GM21825 (cell line): Measurements from ENCODE around the gene CREB5.

ENCODE experiments used
- ATAC-seq: cut with Tn5 transposase; IDR thresholded peaks from one replicate; pipeline ENCODE4 v1.9.1; 2021; ENCODE audit warnings: mild to moderate bottlenecking, moderate library complexity; ENCODE audit not compliant: unreplicated experiment

The CREB5 gene

DNA sequence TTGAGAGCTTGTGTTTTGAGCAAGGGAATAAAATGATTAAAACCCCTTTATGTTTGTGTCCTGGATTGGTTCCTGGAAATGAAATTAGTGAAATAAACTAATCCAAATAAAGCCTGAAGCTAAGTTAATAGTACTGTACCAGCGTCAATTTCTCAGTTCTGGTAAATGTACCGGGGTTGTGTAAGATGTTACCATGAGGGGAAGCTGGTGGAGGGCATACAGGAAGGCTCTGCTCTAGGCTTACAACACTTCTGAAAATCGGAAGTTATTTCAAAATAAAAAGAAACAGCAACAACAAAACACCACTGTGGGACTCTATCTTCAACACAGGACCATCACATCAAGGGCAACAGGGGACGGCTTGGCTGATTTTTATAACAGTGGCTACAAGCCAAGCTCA, 257.0 kb downstream of the CREB5 start:
- no peak for ATAC-seq

DNA sequence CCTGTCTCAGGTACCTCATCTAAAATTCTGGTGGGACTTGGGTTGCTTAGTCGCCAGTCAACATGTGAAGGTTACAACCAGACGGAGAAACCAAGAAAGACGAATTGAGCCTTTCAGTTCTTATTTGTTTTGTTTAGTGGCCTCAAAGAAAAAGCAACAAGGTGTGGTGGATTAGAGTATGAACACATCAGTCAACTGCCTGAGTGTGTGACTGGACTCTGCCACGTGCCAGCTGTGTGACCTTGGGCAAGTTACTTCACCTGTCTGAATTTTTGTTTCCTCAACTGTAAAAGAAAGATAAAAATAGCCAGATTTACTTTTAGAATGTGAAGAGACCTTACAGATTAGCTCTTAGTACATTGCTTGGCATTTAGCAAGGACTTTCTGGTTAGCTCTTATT, 259.2 kb downstream of the CREB5 start:
- no peak for ATAC-seq

DNA sequence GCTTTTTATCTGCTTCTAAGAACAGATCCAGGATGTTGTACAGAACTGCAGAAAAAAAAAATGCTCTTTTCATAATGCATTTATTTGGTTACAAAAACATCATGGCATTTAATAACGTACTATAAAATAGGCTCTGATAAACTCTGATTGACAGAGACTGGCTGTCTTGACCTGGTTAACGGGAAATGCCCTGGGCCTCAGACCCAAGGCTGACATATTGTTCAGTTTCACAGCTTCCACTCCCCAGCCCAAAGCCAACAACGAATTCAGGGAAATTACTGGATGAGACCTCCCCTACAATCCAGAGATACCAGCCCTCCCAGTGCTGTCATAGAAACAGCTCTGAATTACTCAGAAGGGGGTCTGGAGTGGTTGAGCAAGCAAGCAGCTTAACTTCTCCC, 260.1 kb downstream of the CREB5 start:
- no peak for ATAC-seq

DNA sequence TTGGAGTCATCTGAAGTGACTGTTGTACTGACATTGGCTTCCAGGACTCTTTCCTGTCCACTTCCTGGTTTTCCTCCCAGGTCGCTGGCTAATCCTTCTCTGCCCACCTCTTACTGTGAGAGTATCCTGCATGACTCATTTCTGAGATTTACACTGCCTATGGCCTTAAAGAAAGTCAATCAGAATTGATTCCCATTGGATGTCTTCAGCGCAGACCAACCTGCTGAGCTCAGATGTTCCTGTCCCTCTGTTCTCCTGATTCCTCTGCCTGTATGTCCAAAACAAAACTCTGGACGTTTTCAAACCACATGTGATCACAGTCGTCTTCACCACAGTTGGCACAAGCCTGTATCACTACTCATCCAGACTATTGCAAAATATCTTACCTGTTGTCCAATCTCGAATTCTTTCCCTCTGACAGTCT, 262.1 kb downstream of the CREB5 start:
- no peak for ATAC-seq

DNA sequence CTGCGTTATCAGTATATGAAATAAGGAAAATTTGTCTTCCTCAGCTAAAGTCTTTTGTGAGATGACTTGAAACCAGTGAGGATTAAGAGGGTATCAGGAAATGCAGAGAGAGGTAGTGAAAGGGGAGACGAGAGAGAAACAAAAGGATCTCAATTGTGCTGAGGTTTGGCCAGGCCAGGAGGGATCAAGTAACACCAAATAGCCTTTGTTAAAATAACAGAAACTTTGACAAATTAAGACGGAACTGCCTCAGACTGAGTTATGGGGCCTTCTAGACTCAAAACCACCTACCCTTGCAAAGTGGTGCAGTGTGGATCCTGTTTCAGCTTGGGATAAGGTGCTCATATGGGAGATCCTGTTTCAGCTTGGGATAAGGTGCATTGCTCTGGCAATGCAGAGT, 263.1 kb downstream of the CREB5 start:
- no peak for ATAC-seq

DNA sequence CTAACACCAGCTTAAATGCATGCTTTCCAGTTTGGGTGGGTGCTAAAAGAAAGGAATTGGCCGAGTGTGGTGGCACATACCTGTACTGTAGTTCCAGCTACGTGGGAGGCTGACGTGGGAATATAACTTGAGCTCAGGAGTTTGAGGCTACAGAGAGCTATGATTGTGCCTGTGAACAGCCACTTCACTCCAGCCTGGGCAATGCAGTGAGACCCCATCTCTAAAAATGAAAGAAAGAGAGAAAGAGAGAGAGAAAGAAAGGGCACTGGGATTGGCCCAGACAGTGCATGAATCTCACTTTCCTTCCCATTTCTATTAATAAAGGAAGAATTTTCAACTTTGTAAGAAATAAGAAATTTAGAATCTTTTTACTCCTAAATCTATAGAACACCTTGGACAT, 265.4 kb downstream of the CREB5 start:
- no peak for ATAC-seq

DNA sequence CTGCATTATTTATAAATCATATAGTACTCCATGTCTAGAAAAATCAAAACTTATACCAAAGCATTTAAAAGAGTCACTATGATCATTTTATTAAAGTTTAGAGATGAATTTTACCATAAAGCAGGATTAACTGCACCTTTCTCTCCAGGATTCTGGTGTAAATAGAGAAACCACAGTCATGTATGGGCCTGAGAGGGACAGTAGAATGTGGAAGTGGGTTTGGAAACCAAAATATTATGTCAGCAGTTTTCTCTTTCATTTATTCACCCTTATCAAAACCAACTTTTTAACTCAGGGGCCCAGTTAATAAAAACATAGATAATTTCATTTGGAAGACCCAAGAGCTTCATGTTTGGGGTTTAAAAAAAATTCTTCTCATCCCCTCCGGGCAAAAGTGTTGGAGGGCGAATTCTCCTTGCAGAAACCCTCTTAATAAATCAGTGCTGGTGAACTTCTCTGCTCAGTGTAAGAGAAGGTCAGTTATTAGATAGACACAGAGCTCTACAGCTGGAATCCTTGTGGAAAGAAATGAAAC, 266.2 kb downstream of the CREB5 start:
- no peak for ATAC-seq

DNA sequence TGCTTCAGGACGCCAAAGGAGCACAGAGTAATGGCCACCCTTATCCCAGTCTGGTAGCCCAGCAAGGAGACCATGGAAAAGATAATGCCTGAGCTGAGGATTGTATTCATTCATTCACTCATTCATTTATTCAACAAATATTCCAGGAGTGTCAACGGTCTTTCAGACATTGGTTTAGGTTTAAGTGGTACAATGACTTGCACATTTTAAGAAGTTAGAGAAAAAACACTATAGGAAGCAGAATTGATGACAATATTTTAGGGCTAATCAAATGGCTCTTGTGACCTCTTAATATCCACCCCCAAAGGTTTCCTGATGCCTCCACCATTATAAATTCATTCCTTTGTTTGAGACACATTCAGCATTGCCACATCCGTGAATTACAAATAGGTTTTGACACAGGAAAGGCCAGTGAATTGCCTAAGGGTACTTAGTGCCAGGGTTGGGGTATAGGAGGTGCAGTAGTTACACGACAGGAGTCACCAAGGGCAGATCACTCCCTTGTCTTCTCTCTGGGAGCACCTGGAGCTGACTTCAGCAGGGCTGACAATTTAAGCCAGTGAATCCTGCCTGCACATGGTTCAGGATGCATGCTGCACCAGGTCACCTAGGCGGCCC, 269.5 kb downstream of the CREB5 start:
- ATAC-seq = no peak

DNA sequence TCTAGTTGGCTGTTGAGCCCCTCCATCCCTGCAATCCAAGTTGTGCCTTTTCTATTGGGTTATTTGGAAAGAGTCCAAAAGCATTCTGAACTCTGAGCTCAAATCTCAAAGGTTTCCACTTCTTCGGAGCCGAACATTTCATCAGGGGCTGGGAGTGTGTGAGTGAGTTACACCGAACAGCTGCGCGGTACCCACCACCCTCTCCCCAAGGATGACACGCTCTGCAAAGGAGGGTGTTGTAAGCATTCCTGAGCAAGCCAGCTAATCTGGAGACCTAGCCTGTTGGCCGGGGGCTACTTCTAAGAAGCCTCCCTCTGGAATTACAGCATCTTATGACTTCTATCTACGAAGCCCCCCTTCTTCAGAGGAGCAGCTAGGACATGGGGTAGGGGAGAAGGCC, 270.5 kb downstream of the CREB5 start:
- ATAC-seq = no peak

DNA sequence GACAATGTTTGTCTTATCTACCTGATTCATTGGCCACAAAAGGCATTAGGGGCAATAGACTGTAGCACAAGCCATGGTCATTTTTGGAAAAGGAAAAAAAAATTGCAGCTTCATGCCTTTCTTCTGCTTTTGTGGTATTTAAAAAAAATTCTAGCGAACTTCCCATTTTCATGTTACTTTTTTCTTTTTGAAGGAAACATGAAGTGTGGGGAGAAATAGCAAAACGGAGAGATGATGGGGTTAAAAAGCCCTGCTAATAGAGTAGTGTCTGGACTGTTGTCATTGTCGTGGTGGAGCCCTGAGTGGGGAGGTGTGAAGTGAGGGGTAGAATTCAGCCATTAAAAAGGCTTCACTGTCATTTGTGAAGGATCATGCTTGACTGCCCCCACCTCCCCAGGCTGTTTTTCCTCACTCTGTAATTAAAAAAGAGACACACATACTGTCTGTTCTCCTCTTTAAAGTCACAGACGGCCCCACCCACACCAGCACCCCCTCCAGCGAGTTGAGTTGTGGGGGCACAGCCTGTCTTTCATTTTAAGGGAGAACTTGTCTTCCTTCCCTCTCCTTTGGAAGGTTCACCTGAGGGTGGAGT, 272.4 kb downstream of the CREB5 start:
- ATAC-seq = no peak

DNA sequence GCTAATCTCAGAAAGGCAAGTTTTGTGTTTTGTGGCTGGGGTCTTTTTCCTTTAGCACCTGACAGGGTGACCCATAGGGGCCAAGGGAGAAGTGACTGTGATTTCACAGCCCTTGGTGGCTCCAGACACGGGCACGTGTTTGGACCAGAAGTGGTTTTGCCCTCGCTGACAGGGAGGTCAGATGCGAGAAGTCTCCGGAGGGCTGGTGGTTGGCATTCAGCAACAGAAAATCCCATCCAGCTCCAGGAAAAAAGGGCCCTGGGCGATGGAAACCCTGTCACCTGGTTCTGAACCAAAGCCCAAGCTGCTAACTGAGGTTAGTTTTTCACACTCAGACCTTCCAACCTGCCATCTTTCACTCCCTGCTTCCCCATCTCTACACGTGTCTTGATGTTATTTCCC, 272.9 kb downstream of the CREB5 start:
- ATAC-seq = peak; percentile 28

DNA sequence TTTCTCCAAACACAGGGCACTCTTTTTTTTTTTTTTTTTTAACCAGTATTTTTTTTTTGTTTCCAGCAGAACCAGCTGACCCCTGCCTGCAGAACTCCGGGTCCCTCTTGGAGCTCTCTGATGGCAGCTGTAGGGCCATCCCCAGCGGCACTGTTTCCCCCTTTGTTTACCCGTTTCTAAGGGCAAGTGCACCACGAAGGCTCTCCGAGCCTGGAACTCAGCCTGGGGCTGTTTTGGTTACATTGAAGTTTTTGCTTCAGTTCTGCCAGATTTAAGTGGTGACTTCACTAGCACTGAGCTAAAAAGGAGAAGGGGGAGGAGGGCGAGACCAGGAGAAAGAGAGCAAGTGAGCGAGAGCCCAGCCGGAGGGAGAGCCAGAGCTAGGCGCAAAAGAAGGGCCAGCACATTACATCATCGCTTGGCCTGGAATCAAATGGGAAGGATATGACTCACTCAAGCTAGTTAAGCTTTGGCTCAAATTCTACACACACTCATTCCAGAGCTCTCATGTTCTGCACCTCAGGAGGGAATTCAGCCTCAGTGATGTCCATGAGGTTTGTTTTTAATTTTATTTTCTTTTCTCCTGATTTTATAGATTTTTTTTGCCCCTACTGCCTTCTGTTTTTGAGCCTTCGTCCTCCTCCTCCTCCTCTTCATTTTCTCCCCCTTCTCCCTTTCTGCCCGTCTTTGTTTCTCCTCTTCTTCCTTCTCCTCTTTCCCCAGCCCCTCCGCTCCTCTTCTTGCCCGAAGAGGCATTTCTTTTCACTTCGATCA, 273.5 kb downstream of the CREB5 start:
- ATAC-seq = peak; percentile 65

DNA sequence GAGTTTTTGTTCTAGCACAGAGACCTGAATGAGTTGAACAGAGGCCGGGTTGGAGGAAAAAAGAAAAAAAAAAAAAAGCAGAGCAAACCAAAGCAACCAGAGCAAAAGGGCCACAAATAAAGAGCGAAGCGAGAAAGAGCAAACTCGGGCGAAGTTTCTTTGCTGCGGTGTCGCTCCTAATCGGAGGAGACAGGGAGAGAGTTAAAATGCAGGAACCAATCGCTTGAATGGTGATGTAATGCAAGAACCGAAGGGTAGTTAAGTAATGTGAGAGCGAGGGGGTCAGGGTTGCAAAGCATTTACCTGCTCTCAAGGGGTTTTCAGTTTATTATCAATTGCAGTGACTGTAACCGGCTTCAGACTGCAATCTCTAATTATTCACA, 274.1 kb downstream of the CREB5 start:
- ATAC-seq = no peak

DNA sequence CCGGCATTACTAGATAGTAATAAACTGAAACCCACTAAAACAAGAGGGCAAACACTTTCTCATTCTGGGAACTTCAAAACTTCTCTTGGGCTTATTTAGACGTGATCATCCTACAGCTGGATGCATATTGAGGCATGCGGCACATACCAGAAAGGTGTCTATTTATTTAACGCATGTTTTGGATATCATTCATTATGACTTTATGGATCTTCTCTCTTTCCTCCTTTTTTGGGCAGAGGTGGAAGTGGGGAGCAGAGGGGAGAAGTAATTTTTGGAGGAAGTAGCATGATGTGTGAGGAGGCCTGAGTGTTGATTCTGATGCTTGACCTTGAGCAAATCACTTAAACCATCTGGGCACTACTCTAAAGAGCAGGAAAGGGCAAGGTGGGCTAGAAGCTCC, 275.2 kb downstream of the CREB5 start:
- no peak for ATAC-seq

DNA sequence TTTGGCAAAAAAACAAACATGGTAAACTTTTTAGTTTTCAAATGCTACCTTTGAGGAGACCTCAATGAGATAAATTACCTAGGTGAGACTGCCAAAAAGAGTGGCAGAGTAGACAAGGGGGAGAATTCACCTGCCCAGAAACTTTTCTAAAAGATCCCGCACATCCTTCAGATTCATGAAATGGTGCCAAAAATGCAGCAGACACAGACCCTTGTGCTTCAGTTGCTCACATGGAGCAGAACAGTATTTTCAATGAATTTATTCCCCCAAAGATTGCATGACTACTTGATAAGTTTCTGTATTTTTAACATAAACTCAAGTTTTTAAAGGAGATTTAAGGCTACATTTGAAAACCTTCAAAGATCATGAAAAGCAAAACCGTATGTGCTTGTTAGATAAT, 275.9 kb downstream of the CREB5 start:
- ATAC-seq = no peak

DNA sequence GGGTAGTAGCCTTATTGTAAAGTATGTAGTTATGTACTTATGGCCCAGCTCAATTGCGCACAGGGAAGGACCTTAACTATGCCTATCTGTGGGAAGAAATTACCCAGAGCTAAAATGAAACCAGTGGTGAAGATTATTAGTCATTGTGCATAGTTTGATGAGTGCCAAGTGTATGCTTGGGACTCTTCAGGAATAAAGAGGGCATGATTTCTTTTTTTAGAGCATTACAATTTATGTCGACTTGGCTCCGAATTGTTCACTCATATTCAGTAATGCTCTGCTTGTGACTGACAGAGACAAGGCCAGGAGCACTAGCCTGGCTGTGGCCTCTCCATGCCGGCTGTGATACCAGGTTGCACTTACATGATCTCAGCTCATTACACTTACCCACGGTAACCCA, 276.3 kb downstream of the CREB5 start:
- no peak for ATAC-seq

DNA sequence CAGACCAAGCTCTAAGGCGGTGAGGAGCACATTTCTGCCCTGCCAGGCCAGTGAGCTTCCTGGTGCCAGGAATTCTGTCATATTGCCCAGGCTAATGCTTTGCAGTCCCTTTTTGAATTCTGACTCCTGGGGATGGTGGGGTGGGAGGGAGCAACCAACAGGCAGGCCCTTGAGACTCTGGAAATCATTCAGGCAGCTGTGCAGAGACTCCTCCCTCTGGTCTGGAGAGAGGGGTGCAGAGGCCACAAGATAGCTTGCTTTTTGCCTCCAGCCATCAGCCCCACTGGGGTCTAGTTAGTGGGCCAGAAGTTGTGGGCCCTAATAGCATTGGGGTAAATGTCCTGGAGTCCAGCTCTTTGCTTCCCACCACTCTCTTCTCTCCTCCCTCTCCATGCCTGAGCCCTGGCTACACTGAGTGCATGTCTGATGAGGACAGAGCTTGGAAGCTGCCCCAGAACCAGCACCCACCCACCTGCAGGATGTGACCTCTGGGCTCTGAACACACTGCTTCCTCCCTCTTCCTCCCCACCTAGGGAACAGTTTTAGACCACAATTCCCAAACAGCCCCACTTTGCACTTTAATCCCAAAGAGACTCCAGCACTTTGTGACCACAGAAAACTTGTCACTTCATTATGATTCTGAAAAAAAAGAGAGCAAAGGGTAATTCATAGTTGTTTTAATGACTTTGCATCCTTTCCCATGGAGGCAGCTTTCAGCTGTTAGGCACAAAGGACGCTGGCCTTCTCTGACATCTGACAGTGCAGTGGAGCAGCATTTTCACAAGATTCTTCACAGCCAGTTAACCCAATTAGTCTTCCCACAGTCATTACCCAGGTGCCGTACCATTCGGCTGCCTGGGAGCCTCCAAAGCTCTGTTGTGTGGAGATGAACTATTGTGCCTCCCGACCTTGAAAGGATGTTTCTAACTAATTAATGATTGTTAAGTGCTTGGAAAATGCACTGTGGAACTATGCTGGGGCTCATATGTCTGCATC, 283.3 kb downstream of the CREB5 start:
- no peak for ATAC-seq

DNA sequence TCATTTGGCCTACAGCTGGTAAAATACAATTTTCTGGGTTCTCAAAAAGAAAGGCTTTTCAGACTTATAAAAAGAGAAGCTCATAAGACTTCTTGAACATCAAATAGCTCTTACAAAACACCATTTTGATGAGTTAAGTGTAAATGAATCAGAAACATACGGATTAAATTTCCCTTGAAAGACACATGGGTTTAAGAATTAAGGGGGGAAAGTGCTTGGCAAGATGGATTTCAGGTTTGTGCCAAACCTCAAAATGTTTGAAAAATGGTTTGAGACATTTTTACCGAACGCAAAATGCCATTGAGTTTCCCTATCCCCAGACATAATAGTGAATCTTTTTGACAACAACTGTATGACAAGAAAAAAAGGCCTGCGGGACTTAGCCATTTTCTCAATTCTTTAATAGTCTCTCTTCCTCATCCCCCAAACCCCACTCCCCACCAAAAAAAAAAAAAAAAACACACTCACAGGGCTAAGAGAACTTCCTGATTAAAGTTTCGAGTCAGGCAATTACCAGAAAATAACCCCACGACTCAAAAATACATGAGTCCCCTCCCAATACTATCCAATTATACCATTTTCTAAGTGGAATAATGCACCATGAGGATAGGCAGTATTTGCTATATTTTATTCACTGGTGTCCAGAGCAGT, 285.7 kb downstream of the CREB5 start:
- ATAC-seq = no peak

DNA sequence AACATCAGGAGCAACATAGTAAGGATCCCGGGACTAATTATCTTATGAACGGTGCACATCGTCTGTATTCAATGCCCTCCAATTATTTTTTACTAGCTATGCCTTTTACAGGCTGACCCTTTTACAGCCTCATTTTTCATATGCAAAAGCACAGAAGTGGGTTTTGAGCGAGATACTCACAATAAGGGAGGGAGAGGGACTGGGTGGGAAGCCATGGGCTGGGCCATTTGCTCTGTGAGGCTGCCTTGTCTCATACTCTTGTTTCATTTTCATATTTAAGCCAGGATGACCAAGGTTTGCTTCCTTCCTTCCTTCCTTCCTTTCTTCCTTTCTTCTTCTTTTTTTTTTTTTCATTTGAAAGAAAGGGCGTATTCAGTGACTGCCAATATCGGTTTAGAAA, 286.5 kb downstream of the CREB5 start:
- ATAC-seq = no peak

DNA sequence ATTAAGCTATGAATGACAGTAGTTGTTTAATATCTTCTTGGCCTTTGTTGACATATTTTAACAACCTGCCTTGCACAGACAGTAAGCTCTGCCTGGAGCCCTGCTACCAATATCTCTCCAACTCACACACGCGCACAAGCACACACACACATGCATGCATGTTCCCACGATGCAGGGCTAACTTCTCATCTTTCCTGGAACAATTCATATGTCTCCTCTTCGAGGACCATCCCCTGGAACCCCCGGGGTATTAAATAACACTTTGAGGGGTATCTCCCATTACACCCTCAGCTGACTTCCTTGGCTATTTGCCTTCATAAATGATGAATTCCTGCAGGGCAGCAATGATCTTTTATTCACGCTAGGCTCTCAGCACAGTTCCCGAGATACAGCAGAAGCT, 287.8 kb downstream of the CREB5 start:
- no peak for ATAC-seq
